A673 (cell line): ENCODE data around the gene VDAC1. TPM values are rescaled to one million over a fixed set of nuclear protein-coding genes. Genes with fewer than 3 reads are reported as not detected.

Source experiments
- BruUV-seq: library from RNA; stranded (reverse); fragments of 400-500 nt; replicated peaks from 2 replicates; lab custom pipeline; 2021; lab: Mats Ljungman, UMichigan
- CTCF ChIA-PET: fragments of 300-600 bp; sonication (Branson Sonifier 250); formaldehyde crosslinking; loops from one replicate; lab custom pipeline; 2022; ENCODE audit warnings: antibody characterized with exemption; lab: Charles Lee
- POLR2A ChIA-PET: fragments of 300-600 bp; sonication (Branson Sonifier 250); formaldehyde crosslinking; loops from one replicate; lab custom pipeline; 2022; ENCODE audit warnings: antibody characterized with exemption; ENCODE audit not compliant: low non-redundant PET; lab: Charles Lee
- DNase-seq: peaks from one replicate; pipeline ENCODE4 v3.0.0-alpha.2; 2015; ENCODE audit warnings: low spot score
- H3K27ac ChIP-seq: fragments of 200-600 bp; sonication (generic); 2 replicates; pipeline ENCODE4 v1.5.1; 2016; ENCODE audit warnings: mixed run types, low read depth, mild to moderate bottlenecking, mixed read lengths, antibody characterized with exemption, low read length; ENCODE audit not compliant: poor library complexity, severe bottlenecking
- H3K27me3 ChIP-seq: fragments of 200-600 bp; sonication (generic); replicated peaks from 2 replicates; pipeline ENCODE4 v1.6.1; 2017; ENCODE audit warnings: mixed run types, low read depth, mild to moderate bottlenecking, mixed read lengths, antibody characterized with exemption, low read length; ENCODE audit not compliant: insufficient read depth, poor library complexity
- H3K36me3 ChIP-seq: fragments of 200-600 bp; sonication (generic); 2 replicates; pipeline ENCODE4 v1.6.1; 2016; ENCODE audit warnings: mixed run types, mild to moderate bottlenecking, mixed read lengths, antibody characterized with exemption, low read length; ENCODE audit not compliant: insufficient read depth, poor library complexity, severe bottlenecking
- H3K4me1 ChIP-seq: fragments of 200-600 bp; sonication (generic); 2 replicates; pipeline ENCODE4 v1.6.1; 2017; ENCODE audit warnings: mixed run types, mild to moderate bottlenecking, mixed read lengths, antibody characterized with exemption, low read length; ENCODE audit not compliant: insufficient read depth, poor library complexity, severe bottlenecking
- H3K4me3 ChIP-seq: fragments of 200-600 bp; sonication (generic); 2 replicates; pipeline ENCODE4 v1.5.1; 2016; ENCODE audit warnings: low read depth, mixed run types, mild to moderate bottlenecking, mixed read lengths, low read length; ENCODE audit not compliant: poor library complexity, severe bottlenecking
- H3K9me3 ChIP-seq: fragments of 200-600 bp; sonication (generic); 2 replicates; pipeline ENCODE4 v1.6.1; 2016; ENCODE audit warnings: mixed run types, low read depth, mild to moderate bottlenecking, mixed read lengths, antibody characterized with exemption, low read length; ENCODE audit not compliant: poor library complexity, severe bottlenecking
- EZH2 ChIP-seq: fragments of 200-600 bp; sonication (generic); IDR thresholded peaks from 2 replicates; pipeline ENCODE4 v1.6.1; 2017; ENCODE audit warnings: borderline replicate concordance, low read depth, mild to moderate bottlenecking, mixed read lengths, antibody characterized with exemption, low read length; ENCODE audit not compliant: poor library complexity, severe bottlenecking
- intact Hi-C: fragments of 100-400 bp; cut with micrococcal nuclease; formaldehyde crosslinking; loops from one replicate; pipeline ENCODE4 v1.10.0; 2022; ENCODE audit not compliant: unreplicated experiment
- total RNA-seq: library from RNA; stranded (reverse); gene quantifications from 2 replicates; pipeline ENCODE4 v1.2.3, GENCODE V29; 2021
- TF ChIP-seq, protein P1 (sequence below): fragments of 300-800, 200-600 bp; sonication (generic); conservative IDR thresholded peaks from 2 replicates; pipeline ENCODE4 v1.5.1; 2017; ENCODE audit warnings: low read depth, mild to moderate bottlenecking, antibody characterized with exemption, low read length, moderate library complexity, mixed read lengths

Gene VDAC1
- total RNA-seq, 1 experiment from 2014 or later: 367 TPM

- ChIA-PET CTCF (no interaction called here), POLR2A (no interaction called here)
- DNase-seq: no peak
- no peaks in the 10 kb centered on the region for H3K27me3 ChIP-seq
- H3K4me3 ChIP-seq: no peak overlapping the region
- intact Hi-C loops: no loop called here
- H3K27ac ChIP-seq: no peak overlapping the region
- H3K4me1 ChIP-seq: peaks cover 15% of the 10 kb centered on the region
- no peaks in the 10 kb centered on the region for H3K36me3 ChIP-seq
- no peaks in the 10 kb centered on the region for H3K9me3 ChIP-seq
- BruUV-seq: no TSS peak
- TF ChIP-seq, protein P1, sequence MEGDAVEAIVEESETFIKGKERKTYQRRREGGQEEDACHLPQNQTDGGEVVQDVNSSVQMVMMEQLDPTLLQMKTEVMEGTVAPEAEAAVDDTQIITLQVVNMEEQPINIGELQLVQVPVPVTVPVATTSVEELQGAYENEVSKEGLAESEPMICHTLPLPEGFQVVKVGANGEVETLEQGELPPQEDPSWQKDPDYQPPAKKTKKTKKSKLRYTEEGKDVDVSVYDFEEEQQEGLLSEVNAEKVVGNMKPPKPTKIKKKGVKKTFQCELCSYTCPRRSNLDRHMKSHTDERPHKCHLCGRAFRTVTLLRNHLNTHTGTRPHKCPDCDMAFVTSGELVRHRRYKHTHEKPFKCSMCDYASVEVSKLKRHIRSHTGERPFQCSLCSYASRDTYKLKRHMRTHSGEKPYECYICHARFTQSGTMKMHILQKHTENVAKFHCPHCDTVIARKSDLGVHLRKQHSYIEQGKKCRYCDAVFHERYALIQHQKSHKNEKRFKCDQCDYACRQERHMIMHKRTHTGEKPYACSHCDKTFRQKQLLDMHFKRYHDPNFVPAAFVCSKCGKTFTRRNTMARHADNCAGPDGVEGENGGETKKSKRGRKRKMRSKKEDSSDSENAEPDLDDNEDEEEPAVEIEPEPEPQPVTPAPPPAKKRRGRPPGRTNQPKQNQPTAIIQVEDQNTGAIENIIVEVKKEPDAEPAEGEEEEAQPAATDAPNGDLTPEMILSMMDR: no peak
- TF ChIP-seq EZH2: no peak
These were observed 71.0 kb downstream of the VDAC1 start for GRCh38 chr5:133933670-133934295.

GRCh38 chr5:133933169-133933509 lies 71.6 kb downstream of the VDAC1 start:
- no TSS peak for BruUV-seq
- CTCF ChIA-PET: no interaction called here

DNA sequence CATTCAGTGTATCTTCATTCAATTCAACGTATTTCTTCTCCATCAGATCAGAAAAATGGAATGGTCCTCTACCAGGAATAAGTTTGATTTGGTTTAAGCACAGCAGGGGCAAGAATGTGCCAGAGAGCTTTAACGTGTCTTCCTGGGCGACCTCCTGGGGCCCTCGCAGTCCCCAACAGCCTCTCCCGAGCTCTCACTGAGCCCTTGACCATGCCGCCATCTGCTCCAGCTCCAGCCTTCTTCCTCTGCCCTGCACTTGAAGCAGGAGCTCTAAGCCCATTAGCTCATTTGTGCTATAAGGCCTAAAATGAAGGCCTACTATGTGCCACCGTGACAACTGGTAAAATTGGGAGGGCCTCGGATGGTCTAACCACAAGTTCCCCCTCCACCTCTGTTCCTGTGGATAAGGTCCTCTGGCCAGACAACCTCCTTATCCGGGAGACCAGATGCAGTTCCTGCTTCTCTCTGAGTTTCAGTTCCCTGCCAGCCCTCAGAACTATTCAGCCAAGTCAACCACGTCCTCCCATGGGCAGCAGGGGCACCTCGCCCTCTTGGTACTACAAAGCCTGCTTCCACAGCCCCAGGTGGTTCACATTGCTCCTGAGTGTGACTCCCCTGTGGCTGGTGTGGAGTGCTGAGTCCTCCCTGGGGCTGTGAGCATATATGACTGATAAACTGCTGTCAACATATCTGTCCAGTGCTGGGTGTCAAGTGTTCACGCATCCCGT lies 72.2 kb downstream of the VDAC1 start:
- TF ChIP-seq EZH2: no peak
- TF ChIP-seq, protein P1: no peak
- Histone ChIP-seq H3K27me3 (no peaks in the 10 kb centered on the region), H3K9me3 (no peaks in the 10 kb centered on the region), H3K36me3 (no peaks in the 10 kb centered on the region), H3K4me1 (peaks cover 15% of the 10 kb centered on the region), H3K4me3 (no peak overlapping the region), H3K27ac (no peak overlapping the region)
- BruUV-seq: no TSS peak
- intact Hi-C loops: no loop called here
- ChIA-PET POLR2A (no interaction called here), CTCF (no interaction called here)
- no peak for DNase-seq

More at GRCh38 chr5:133933169-133933509, 71.6 kb downstream of the VDAC1 start:
- no peaks in the 10 kb centered on the region for H3K9me3 ChIP-seq
- POLR2A ChIA-PET: no interaction called here
- H3K36me3 ChIP-seq: no peaks in the 10 kb centered on the region
- no peak for DNase-seq
- TF ChIP-seq, protein P1: no peak
- TF ChIP-seq EZH2: no peak
- no peak overlapping the region for H3K27ac ChIP-seq
- H3K4me3 ChIP-seq: no peak overlapping the region
- H3K4me1 ChIP-seq: peaks cover 15% of the 10 kb centered on the region
- no peaks in the 10 kb centered on the region for H3K27me3 ChIP-seq
- intact Hi-C loops: no loop called here
